SH-SY5Y (cell line): ENCODE results near the gene ASCC2.

Experiments
- GATA2 ChIP-seq: IDR thresholded peaks from 2 replicates; pipeline ENCODE4 v1.6.1; 2011; ENCODE audit warnings: mild to moderate bottlenecking, low read depth, low read length
- GATA3 ChIP-seq: IDR thresholded peaks from 2 replicates; pipeline ENCODE4 v1.6.1; 2011; ENCODE audit warnings: low read depth, mild to moderate bottlenecking, low read length, moderate library complexity

Gene ASCC2

GRCh38 chr22:29790061-29790460 is 48.0 kb downstream of the ASCC2 start:
- no peak for TF ChIP-seq GATA3
- no peak for TF ChIP-seq GATA2

GRCh38 chr22:29788339-29789279 is 49.5 kb downstream of the ASCC2 start:
- no peak for TF ChIP-seq GATA2
- no peak for TF ChIP-seq GATA3

- TF ChIP-seq GATA2 (no peak), GATA3 (no peak)
Observed at GRCh38 chr22:29787371-29787980, 50.6 kb downstream of the ASCC2 start.

- TF ChIP-seq GATA3 (no peak), GATA2 (no peak)
Observed at GRCh38 chr22:29786031-29786430, 52.0 kb downstream of the ASCC2 start.

GRCh38 chr22:29784451-29785361 is 53.4 kb downstream of the ASCC2 start:
- no peak for TF ChIP-seq GATA3

GRCh38 chr22:29782061-29782845 is 55.8 kb downstream of the ASCC2 start:
- no peak for TF ChIP-seq GATA2
- TF ChIP-seq GATA3 = no peak

- TF ChIP-seq GATA3 (no peak), GATA2 (no peak)
Observed at GRCh38 chr22:29780748-29781676, 57.1 kb downstream of the ASCC2 start.

GRCh38 chr22:29780220-29780619 is 57.9 kb downstream of the ASCC2 start:
- TF ChIP-seq GATA2 = no peak
- TF ChIP-seq GATA3 = no peak

- TF ChIP-seq GATA3 (no peak), GATA2 (no peak)
Observed at GRCh38 chr22:29773233-29773632, 64.8 kb downstream of the ASCC2 start.

GRCh38 chr22:29772170-29772641 is 65.9 kb downstream of the ASCC2 start:
- no peak for TF ChIP-seq GATA2
- no peak for TF ChIP-seq GATA3

- TF ChIP-seq GATA2 = no peak
- TF ChIP-seq GATA3 = no peak
Observed at GRCh38 chr22:29769723-29770321, 68.3 kb downstream of the ASCC2 start.
